ENCODE measurements around the gene RNF126.

GRCh38 chr19:639253-640160 lies 23.5 kb downstream of the RNF126 start, which contains the start of gene FGF22:
- TF ChIP-seq CTCF (conservative IDR thresholded peaks at IDR 0.05; ENCODE audit: low read depth, low read length) (no peak), EZH2 (IDR thresholded peaks at IDR 0.05; ENCODE audit: borderline replicate concordance, low read depth, low read length, poor library complexity, severe bottlenecking) (no peak)

All from A673 (cell line).